Ascending aorta (tissue), 2 donors: ENCODE measurements around the gene MIB2. TPM values are rescaled to one million over a fixed set of nuclear protein-coding genes. Genes with fewer than 3 reads are reported as not detected.

Experiments
- DNase-seq, 2 donors: peaks; one replicate each; pipeline ENCODE4 v3.0.0-alpha.2; 2019; ENCODE audit warnings: low spot score in 2 of 2
- H3K27ac ChIP-seq, 2 donors: fragments of 200-600 bp; sonication (generic); one replicate each; pipeline ENCODE4 v1.5.1; 2016 to 2017; ENCODE audit warnings: mild to moderate bottlenecking in 1 of 2
- H3K27me3 ChIP-seq: fragments of 200-600 bp; sonication (generic); one replicate; pipeline ENCODE4 v1.5.1; 2017
- H3K36me3 ChIP-seq, 2 donors: fragments of 200-600 bp; sonication (generic); one replicate each; pipeline ENCODE4 v1.5.1; 2016
- H3K4me1 ChIP-seq, 2 donors: fragments of 200-600 bp; sonication (generic); one replicate each; pipeline ENCODE4 v1.5.1; 2016 to 2017; ENCODE audit warnings: mild to moderate bottlenecking in 1 of 2
- H3K4me3 ChIP-seq, 2 donors: fragments of 200-600 bp; sonication (generic); one replicate each; pipeline ENCODE4 v1.5.1; 2016 to 2017; ENCODE audit warnings: mild to moderate bottlenecking in 1 of 2
- H3K9me3 ChIP-seq, 2 donors: fragments of 200-600 bp; sonication (generic); one replicate each; pipeline ENCODE4 v1.5.1; 2016
- intact Hi-C: fragments of 100-400 bp; cut with DNase I; formaldehyde crosslinking; loops from one replicate; pipeline ENCODE4 v1.15.1; 2023
- total RNA-seq: library from RNA; depleted of rRNA; stranded (reverse); fragments of >200 nt; gene quantifications from one replicate; pipeline ENCODE4 v1.1.0, GENCODE V29; 2016
- TF ChIP-seq, protein P1 (sequence below), 3 experiments: fragments of 200-600 bp in 2 of 3; fragments of 450-650 bp in 1 of 3; sonication (generic) in 2 of 3; IDR thresholded peaks; one replicate each; pipeline ENCODE4 v1.5.1; 2016 to 2019; ENCODE audit warnings: antibody characterized with exemption in 3 of 3, mild to moderate bottlenecking in 1 of 3, moderate library complexity in 1 of 3

MIB2 gene
- total RNA-seq, 1 donor from 2014 or later, result 96.9 TPM

DNA sequence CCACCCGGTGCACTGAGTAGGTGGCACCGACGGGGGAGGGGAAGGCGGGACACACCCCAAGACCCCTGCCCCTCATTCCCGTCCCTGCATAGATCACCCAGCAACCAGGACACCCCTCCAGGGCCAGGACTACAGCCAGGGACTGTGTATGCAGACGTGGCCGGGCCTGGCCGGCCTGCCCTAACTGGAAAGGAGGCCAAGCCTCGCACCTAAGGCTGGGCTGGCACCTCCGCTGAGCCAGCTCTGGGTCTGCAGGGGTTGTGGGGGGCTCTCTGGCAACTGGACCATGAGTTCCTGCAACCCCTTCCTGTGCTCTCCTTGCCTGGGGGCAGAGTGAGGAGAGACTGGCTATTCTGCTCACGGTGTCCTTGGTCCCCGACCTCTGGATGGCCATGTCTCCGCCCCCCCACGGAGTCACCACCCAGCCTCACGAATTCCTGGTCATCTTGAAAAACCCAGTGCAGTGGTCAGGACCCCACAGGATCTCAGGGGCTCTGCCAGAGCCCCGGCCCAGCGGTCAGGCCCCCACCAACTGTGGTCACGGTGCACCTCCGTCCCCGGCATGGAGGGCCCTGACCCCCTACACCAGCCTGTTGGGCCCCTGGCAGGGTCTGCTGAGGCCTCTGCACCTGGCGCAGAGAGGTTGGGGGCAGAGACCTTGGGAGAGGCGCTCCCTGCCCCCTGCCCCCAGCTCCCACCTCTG, 14.3 kb upstream of the MIB2 start:
- peak overlapping the region in 1 of 2 donors; percentile 60 for H3K4me3 ChIP-seq
- no peaks in the 10 kb centered on the region for H3K9me3 ChIP-seq
- H3K36me3 ChIP-seq, result no peaks in the 10 kb centered on the region
- H3K4me1 ChIP-seq, result peaks cover 4 to 5% of the 10 kb centered on the region in 2 donors
- H3K27ac ChIP-seq, result no peak overlapping the region
- no peak for DNase-seq
- intact Hi-C loops, result no loop called here
- TF ChIP-seq, protein P1, sequence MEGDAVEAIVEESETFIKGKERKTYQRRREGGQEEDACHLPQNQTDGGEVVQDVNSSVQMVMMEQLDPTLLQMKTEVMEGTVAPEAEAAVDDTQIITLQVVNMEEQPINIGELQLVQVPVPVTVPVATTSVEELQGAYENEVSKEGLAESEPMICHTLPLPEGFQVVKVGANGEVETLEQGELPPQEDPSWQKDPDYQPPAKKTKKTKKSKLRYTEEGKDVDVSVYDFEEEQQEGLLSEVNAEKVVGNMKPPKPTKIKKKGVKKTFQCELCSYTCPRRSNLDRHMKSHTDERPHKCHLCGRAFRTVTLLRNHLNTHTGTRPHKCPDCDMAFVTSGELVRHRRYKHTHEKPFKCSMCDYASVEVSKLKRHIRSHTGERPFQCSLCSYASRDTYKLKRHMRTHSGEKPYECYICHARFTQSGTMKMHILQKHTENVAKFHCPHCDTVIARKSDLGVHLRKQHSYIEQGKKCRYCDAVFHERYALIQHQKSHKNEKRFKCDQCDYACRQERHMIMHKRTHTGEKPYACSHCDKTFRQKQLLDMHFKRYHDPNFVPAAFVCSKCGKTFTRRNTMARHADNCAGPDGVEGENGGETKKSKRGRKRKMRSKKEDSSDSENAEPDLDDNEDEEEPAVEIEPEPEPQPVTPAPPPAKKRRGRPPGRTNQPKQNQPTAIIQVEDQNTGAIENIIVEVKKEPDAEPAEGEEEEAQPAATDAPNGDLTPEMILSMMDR (IDR thresholded peaks at IDR 0.05), result no peak
- peaks cover 6% of the 10 kb centered on the region for H3K27me3 ChIP-seq

DNA sequence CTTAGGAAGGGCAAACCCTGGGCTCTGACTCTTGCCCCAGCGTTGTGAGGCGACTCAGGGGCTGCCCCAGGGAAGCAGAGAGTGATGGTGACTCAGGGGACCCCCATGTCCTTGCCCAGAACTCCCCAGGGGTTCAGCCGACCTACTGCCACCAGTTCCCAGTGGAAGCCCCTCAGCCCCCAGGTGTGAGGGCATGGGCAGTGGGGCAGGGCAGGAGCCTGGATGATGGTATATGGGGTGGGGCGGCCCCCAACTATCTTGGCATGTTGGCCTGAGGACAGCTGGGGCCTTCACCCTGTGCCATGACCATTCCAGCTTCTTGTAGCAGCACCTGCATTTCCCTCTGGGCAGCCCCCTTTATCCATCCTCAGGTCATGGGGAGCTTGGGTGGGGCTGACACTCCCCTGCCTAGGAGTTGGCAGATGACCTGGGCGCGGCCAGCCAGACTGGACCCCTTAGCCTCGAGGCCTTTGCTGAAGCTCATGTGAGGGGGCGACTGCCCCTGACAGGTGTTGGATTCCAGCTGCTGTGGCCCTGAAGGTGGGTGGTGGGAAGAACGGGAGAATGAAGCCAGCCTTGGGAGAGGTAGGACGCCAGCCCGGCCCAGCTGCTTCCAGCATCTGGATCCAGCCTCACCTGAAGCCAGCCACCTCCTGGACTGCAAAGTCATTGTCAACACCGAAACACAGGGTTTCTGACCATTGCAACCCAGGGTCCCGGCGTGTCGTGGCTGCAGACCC, 13.6 kb upstream of the MIB2 start:
- TF ChIP-seq, protein P1 (IDR thresholded peaks at IDR 0.05), result no peak
- no peaks in the 10 kb centered on the region for H3K36me3 ChIP-seq
- H3K27ac ChIP-seq, result no peak overlapping the region
- peaks cover 4 to 5% of the 10 kb centered on the region in 2 donors for H3K4me1 ChIP-seq
- H3K27me3 ChIP-seq, result peaks cover 6% of the 10 kb centered on the region
- intact Hi-C loops, result no loop called here
- H3K4me3 ChIP-seq, result no peak overlapping the region
- no peaks in the 10 kb centered on the region for H3K9me3 ChIP-seq
- no peak for DNase-seq

DNA sequence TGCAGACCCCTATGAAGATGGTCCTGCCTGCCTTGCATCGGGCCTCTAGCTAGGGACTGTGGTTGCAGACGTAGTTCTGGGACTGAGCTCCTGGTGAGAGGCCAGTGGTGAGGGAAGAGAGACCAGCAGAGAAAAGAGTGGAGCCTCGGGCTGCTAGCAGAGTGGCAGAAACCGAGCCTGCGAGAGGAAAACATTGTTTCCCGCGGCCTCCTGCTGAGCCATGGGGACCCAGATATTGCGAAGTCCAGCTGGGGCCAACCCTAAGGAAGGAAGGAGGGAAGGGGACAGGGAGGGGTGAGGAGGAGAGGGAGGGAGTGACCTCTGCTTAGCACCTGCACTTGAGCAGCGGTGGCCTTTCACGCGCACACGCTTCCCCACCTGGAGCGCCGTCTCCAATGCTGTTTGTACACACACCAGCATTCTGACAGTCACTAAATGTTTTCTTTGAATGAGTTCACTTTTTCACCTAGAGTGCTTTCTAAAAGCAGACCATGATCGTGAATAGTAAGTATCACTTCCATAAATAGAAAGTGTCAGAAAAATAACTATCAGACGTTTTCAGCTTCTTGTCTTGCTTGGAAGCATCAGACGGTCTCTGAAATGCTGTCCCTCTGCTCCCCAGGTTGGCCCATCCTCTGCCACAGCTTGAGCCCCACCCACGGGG, 12.9 kb upstream of the MIB2 start:
- no peaks in the 10 kb centered on the region for H3K36me3 ChIP-seq
- H3K9me3 ChIP-seq, result no peaks in the 10 kb centered on the region
- no peak overlapping the region for H3K27ac ChIP-seq
- no peak for DNase-seq
- H3K4me1 ChIP-seq, result peaks cover 4 to 5% of the 10 kb centered on the region in 2 donors
- H3K27me3 ChIP-seq, result peaks cover 6% of the 10 kb centered on the region
- intact Hi-C loops, result no loop called here
- TF ChIP-seq, protein P1 (IDR thresholded peaks at IDR 0.05), result no peak
- no peak overlapping the region for H3K4me3 ChIP-seq

DNA sequence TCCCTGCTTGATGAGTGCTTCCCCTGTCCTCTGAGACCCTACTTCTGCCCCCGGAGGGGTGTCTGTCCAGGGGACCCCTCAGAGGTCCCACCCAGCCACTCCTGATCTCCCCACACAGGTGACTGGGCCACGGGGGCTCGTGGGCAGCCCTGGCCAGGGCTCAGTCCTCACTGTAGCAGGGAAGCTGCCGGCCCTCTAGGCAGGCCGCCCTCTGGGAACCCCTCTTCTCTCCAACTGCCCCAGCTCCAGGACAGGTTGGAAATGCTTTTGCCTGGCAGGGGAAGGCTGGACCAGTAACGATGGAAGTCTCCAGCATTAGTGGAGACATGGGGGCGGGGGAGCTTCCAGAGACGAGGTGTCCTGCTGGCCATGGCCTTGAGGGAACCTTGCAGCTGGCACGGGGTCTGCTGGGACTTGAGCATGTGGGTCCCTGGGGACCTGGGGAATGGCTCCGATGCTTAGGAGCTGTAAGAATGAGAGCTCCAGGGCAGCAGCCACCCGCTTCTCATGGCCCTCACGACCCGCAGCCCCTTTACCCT, 12.3 kb upstream of the MIB2 start:
- intact Hi-C loops, result no loop called here
- Histone ChIP-seq H3K36me3 (no peaks in the 10 kb centered on the region), H3K27ac (no peak overlapping the region), H3K4me3 (no peak overlapping the region), H3K9me3 (no peaks in the 10 kb centered on the region), H3K4me1 (peaks cover 4 to 5% of the 10 kb centered on the region in 2 donors), H3K27me3 (peaks cover 6% of the 10 kb centered on the region)
- TF ChIP-seq, protein P1 (IDR thresholded peaks at IDR 0.05), result no peak
- no peak for DNase-seq

DNA sequence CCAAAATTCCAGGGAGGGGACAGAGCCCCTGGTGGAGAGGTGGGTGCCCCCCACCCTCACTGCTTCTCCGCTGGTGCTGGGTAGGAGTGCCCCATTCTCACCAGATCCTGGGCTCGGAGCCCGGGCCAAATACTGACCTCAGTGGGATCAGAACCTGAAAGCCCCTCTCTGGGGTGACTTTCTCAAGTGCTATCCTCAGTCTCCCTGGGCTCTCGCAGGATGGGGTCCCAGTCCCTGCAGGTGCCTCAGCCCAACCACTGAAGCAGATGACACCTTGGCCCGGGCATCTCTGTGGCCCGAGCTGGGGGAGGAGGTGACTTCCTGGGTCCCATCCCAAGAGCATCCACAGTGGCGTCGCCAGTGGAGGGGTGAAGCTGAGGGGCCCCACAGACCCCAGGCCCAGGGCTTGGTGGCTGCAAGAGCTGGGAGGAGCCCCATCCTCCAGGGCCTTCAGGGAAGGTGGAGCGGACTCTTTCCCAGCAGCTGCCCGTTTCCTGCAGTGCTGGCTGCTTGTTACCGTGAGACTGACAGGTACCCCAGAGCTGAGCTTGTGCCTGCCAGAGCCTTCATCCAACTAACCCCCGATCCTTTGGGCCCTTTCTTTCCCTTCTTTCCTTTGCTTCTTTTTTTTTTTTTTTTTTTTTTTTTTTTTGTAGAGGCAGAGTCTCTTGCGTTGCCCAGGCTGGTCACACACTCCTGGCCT, 11.5 kb upstream of the MIB2 start:
- DNase-seq, result no peak
- Histone ChIP-seq H3K4me3 (no peak overlapping the region), H3K4me1 (peaks cover 4 to 5% of the 10 kb centered on the region in 2 donors), H3K36me3 (no peaks in the 10 kb centered on the region), H3K27me3 (peaks cover 6% of the 10 kb centered on the region), H3K27ac (no peak overlapping the region), H3K9me3 (no peaks in the 10 kb centered on the region)
- intact Hi-C loops, result no loop called here
- TF ChIP-seq, protein P1 (IDR thresholded peaks at IDR 0.05), result no peak
